GM19025 (cell line): ENCODE measurements around the gene POFUT1.
A peak's percentile ranks its signal among the peaks of the same experiment; 100 is the strongest.
"Not testable (repeated sequence)": the region's sequence is repeated elsewhere in the genome, so short reads cannot be mapped to it uniquely, and the experiment has no call there.

Experiments used
- ATAC-seq: cut with Tn5 transposase; IDR thresholded peaks from one replicate; pipeline ENCODE4 v1.9.1; 2021; ENCODE audit warnings: mild to moderate bottlenecking, low read depth, moderate library complexity; ENCODE audit not compliant: unreplicated experiment

Gene POFUT1

DNA sequence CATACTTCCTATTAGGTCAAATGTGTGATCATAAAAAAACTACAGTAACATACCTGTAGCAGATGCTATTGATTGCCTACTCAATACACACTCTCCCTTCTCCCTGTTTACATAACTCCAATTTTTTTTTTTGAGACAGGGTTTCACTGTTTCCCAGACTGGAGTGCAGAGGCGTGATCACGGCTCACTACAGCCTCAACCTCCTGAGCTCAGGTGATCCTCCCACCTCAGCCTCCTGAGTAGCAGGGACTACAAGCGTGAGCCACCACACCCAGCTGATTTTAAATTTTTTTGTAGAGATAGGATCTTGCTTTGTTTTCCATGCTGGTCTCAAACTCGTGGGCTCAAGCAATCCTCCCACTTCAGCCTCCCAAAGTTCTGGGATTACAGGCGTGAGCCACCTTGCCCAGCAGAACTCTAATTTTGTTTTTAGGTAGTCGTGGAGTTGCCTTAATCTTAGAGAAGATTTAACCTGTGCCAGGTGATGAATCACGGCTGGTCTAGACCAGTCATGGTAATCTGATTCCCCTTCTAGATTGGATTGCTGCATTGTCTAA lies 55.8 kb downstream of the POFUT1 start:
- no peak for ATAC-seq

DNA sequence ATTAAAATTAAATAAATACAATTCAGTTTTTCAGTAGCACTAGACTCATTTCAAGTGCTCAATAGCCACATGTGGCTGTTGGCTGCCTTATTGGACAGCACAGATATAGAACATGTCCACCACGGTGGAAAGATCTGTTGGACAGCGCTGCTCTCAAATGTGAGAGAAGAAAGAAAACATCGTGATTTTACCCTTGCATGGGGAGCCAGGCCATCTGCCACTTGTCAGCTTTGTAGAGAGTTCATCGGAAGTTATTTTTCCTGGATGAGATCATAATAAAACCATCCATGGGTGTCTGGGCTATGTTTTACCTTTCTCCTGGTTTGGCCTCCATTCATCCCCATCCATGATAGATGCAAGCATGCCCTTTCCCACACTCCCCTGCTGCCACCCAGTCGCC lies 63.9 kb downstream of the POFUT1 start:
- ATAC-seq: no peak

DNA sequence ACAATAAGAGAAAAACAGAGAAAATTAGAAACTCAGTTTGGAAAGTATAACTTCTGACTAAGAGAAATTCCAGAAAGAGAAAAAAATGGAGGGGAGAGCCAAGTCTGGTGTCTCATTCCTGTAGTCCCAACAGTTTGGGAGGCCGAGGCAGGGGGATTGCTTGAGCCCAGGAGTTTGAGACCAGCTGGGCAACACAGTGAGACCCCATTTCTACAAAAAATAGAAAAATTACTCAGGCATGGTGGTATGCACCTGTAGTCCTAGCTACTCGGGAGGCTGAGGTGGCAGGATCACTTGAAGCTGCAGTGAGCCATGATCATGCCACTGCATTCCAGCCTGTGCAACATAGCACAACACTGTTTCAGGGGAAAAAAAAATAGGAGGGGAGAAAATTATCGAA lies 66.7 kb downstream of the POFUT1 start:
- no peak for ATAC-seq

DNA sequence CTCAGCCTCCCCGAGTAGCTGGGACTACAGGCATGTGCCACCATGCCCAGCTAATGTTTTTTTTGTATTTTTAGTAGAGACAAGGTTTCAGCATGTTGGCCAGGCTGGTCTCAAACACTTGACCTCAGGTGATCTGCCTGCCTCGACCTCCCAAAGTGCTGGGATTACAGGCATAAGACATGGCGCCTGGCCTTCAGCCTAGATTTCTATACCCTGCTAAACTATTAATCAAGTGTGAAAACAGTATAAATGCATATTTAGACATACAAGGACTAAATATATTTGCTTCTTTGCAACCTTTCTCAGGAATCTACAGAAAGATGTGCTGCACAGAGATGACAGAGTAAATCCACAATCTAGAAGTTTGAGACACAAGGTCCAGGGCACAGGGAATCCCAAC lies 67.5 kb downstream of the POFUT1 start:
- ATAC-seq: not testable (repeated sequence)

DNA sequence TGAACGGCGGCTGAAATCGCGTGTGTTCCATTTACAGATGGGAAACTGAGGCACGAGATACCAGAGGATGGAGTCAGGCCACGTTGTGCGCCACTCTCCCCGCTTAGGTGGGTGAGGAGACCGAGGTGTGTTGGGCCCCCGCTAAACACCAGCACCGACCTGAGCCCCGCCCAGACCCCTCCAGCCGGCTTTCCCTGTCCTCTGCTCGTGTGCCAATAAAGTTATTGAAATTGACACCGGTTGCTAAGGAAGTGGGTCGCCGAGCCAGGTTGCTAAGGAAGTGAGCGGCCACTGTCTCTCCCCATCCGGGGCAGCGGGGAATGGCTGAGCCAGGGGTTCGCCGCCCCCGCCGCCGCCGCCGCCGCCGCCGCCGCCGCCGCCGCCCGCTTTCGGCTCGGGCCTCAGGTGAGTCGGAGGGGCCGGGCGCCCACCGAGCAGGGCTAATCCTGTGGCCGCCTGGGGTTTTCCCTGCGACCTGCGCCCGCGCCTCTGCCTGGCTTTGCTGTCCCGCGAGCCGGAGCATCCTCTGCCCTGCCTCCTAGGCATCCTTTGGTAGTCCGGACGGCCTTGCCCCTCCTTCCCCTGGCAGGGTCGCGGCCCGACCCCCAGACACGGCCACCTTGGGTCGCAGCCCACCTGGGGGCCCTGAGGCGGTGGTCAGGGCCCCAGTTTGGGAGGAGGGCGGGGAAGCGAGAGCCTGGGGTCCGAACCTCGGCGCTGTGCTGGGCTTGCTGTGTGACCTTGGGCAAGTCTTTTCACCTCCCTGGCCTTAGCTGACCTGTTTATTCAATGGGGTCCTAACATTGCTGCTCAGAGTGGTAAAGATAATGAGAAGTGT lies 69.9 kb downstream of the POFUT1 start, which contains the start of gene KIF3B:
KIF3B (plus strand) TSS at position 291 of the 838 bp plus-strand sequence. CDS start 32,127 bp downstream, outside the sequence.
- peak; percentile 65 for ATAC-seq

DNA sequence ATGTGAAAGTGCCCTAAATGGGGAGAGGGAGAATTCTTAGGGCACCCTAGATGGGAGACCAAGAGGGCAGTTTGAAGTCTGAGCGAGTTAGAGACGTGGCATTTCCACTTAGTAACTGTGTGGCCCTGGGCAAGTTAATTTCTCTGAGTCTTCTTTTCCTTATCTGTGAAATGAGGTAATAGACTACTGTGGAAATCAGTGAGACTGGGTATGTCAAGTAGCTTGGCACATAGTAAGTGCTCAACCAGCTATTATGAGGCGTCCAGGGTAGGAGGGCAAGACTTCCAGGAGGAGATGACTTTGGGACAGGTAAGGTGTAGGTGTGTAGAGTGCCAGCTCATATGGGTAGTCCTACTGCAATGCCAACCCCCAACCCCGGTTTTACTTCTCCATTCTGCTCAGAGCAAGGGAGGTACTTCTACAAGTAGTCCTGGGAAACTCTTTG lies 70.5 kb downstream of the POFUT1 start:
- peak; percentile 64 for ATAC-seq

DNA sequence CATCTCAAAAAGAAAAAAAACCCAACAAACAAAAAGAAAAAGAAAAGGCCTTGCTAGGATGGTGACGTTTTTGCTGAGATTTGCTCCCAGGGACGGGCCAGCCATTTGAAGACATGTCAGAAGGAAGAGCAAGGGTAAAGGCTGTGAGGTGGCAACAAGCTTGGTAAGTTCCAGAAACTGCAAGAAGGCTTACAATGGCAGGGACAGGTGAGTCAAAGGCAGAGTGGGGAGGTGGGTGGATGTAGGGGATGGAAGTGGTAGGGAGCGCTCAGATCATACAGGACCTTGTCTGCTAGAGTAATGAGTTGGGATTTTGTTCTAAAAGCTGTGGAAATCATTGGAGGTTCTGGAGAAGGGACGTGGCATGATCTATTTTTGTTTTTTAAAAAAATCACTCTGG lies 74.0 kb downstream of the POFUT1 start:
- no peak for ATAC-seq

DNA sequence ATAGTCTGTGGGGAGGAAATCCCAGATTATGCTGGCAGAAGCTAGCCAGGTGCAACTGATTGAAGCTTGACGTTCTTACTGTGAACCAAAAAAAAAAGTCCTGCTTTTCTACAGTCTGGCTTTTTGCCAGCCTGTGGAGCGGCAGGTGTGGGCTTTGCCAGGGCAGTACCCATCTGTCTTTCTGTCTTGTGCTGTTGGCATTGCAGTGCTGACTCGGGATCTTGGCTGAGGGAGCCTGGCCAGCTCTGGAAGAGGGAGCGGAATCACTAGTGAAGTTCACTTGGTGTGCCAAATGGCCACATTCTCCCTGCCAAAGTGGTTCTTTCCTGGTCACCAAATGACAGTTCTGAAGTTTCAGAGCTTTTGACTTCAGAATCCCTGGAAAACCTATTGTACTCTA lies 74.8 kb downstream of the POFUT1 start:
- ATAC-seq: no peak

DNA sequence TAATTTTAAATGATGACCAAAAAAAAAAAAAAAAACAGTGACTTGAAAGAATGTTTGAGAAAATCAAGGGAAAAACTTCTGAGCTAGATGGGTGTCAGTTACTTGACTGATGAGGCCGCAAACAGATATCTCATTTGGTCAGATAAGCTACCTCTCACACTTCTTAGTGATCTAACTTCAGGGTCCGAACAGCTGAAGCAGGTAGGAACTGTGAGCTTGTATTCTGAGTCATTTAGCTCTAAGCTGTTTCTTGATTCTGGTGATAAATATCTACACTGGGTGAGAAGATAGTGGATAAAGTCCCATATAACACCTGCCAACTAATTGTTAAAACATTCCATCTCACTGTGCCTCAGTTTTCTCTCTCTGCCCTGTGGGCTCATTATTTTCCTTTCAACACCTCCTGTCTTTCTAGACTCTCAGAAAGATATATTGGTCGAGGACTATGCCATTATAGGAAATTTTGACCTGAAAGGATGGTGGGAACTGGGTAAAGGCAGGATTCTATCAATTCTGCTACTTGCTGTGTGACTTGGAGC lies 77.5 kb downstream of the POFUT1 start:
- ATAC-seq: peak; percentile 18

DNA sequence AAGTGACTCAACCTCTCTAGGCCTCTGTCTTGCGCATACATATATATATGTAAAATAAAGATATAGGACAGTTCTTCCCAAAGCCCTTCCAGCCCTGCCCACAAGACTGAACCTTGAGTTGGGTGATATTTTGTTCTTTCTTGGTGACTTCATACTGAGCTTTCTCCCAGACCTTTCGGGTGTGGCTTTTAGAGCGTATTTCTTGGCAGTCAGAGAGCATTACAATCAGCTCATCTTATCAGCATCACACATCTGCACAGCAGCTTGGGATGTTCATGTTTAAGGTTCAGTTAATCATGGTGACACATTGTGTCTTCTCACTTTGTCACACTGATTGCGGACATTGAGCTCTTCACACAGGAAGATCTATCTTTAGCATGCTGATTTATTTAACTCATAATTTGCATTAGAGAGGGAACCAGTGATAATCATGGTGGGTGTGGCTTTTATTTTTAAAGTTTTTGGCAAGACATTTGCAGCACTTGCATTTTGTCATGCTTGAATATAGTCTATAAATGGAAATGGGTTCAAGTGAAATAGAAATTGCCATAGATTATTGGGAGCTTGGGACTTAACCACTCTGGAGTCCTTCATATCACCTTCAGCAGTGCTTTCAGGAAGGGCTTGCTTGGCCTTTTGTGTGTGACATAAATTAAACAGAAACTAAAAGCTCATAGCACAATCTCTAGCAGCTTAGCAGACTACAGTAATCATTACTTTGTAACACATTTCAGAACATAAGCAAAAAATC lies 78.1 kb downstream of the POFUT1 start:
- ATAC-seq: peak; percentile 55

DNA sequence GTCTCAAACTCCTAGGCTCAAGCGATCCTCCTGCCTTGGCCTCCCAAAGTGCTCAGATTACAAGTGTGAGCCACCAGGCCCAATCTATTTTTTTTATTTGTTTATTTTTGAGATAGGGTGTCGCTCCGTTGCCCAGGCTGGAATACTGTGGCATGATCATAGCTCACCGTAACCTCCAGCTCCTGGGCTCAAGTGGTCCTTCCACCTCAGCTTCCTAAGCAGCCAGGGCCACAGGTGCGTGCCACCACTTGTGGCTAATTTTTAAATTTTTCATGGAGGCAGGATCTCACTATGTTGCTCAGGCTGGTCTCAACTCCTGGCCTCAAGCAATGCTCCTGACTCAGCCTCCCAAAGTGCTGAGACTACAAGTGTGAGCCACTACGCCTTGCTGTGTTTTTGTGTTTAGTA lies 79.6 kb downstream of the POFUT1 start:
- ATAC-seq: no peak
